ENCODE measurements around the gene GAD2.
A peak's percentile ranks its signal among the peaks of the same experiment; 100 is the strongest.

- TF ChIP-seq MAFG (tag; conservative IDR thresholded peaks at IDR 0.05) (no peak), POLR2H (tag; IDR thresholded peaks at IDR 0.05; ENCODE audit: low read depth) (no peak), POLR2A (conservative IDR thresholded peaks at IDR 0.05) (no peak), MEF2A (IDR thresholded peaks at IDR 0.05; ENCODE audit: control insufficient read depth, low read depth, low read length) (no peak), ZNF232 (CRISPR knock-in tag; IDR thresholded peaks at IDR 0.05) (no peak), ZNF23 (CRISPR knock-in tag; IDR thresholded peaks at IDR 0.05) (no peak), ARID2 (IDR thresholded peaks at IDR 0.05) (peak; percentile 28; the same call in 1 of the 2 replicates), ATF3 (IDR thresholded peaks at IDR 0.05) (no peak), ATF3 (CRISPR knock-in tag; conservative IDR thresholded peaks at IDR 0.05) (no peak)
Measured at GRCh38 chr10:26334932-26335573, 118.5 kb downstream of the GAD2 start.

Data from K562 (cell line).